Peyer's patch (tissue), 4 donors: ENCODE data around the gene ATOX1.

Experiments
- POLR2A ChIP-seq, 2 donors: fragments of 450-650 bp; IDR thresholded peaks; one replicate each; pipeline ENCODE4 v1.5.1; 2017; ENCODE audit warnings: antibody characterized with exemption in 2 of 2, mild to moderate bottlenecking in 2 of 2, moderate library complexity in 2 of 2
- TF ChIP-seq, protein P1 (sequence below), 6 experiments: fragments of 450-650 bp in 4 of 6; fragments of 200-600 bp in 2 of 6; sonication (generic) in 1 of 6; IDR thresholded peaks; one replicate each; pipeline ENCODE4 v1.5.1; 2017 to 2019; ENCODE audit warnings: antibody characterized with exemption in 6 of 6, mild to moderate bottlenecking in 3 of 6, moderate library complexity in 1 of 6

DNA sequence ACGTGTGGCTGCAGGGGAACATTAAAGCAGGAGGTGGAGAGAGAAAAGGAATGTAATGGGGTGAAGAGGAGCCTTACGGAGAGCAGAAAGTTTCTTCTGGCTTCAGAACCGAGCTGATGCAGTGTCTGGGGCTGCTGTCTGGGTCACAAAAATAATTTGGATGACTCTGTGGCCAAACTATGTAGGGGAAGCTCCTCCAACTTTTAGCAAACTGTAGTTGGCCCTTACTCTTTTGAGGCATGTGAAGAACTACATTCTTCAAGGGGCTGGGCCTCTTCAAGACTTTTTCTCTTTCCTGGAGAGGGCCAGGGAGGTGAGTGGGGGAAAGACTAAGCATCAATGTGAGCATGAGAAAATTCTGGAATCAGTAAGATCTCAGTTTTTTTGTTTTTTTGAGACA lies 39.8 kb downstream of the ATOX1 start:
- TF ChIP-seq, protein P1, sequence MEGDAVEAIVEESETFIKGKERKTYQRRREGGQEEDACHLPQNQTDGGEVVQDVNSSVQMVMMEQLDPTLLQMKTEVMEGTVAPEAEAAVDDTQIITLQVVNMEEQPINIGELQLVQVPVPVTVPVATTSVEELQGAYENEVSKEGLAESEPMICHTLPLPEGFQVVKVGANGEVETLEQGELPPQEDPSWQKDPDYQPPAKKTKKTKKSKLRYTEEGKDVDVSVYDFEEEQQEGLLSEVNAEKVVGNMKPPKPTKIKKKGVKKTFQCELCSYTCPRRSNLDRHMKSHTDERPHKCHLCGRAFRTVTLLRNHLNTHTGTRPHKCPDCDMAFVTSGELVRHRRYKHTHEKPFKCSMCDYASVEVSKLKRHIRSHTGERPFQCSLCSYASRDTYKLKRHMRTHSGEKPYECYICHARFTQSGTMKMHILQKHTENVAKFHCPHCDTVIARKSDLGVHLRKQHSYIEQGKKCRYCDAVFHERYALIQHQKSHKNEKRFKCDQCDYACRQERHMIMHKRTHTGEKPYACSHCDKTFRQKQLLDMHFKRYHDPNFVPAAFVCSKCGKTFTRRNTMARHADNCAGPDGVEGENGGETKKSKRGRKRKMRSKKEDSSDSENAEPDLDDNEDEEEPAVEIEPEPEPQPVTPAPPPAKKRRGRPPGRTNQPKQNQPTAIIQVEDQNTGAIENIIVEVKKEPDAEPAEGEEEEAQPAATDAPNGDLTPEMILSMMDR (IDR thresholded peaks at IDR 0.05): no peak
- TF ChIP-seq POLR2A (IDR thresholded peaks at IDR 0.05): no peak
